DMS 273 (cell line): Measurements from ENCODE around the gene CHRM4.

ENCODE experiments used
- DNase-seq: peaks from one replicate; lab custom pipeline; 2025; ENCODE audit not compliant: unreplicated experiment; lab: John Stamatoyannopoulos, UW

The CHRM4 gene

DNA sequence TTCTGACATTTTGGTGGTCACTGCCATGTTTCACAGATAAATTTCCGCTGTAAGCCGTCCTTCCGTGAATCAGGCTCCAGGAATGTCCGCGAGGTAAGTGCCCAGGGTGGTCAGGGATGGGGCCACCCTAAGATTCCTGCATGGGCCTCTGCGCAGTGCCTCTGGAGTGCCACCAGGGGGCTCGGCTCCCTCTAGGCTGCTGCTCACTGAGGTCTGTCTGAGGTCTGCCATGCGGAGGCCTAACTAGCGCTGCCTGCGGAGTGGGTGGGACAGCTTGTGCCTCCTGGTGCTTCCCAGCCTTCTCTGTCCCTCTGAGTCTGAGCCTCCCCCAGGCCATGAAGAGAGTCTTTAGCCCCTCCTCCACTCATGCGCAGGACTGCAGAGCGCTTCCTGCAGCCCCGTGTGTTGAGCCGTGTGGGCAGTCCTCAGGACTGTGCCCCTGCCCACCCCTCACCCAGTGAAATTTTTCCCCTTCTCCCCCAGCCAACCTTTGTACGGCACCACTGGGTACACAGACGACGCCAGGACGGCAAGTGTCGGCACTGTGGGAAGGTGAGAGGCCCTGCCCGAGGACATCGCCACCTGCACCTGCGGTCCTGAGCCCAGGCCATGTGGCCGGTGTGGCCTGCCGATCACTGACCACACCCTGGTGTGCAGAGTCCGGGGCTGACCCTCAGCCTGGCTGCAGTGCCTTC, 22.0 kb downstream of the CHRM4 start:
- DNase-seq: peak; percentile 83

DNA sequence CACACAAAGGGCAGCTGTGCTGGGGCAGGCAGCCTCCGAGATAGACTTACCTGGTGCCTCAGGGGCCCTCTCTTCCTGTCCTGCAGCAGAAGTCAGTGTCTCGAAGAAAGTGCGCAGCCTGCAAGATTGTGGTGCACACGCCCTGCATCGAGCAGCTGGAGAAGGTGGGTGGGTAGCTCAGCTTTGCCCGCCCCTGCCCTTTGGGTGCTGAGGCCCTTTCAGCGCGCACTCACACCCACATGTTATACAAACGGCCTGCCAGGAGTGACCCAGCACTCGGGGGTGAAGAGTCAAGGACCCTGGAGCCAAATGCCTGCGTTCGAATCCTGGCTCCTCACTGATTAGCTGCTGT, 23.7 kb downstream of the CHRM4 start:
- DNase-seq: no peak

DNA sequence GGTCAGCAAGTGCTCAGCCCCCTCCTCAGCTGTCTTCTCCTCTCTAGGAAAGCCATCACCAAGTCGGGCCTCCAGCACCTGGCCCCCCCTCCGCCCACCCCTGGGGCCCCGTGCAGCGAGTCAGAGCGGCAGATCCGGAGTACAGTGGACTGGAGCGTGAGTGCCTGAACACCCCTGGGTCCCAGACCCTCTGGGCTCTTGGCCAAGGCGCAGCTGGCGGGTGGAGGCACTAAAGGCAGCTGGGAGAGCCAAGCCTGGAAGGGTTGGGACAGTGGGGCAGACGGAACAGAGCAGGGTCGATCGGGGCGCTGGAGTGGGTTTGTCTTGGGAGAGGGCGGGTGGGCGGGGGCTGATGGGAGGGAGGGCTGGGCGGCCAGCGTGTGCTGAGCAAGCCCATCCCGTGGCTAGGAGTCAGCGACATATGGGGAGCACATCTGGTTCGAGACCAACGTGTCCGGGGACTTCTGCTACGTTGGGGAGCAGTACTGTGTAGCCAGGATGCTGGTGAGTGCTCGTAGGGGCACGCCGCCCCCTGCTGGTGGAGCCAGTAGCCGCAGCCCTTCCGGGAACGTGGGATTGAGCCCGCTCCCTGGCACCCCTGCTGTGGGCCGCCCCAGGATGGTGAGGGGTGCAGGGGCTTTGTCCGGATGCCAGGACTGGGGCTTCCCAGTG, 24.2 kb downstream of the CHRM4 start:
- peak; percentile 95 for DNase-seq

DNA sequence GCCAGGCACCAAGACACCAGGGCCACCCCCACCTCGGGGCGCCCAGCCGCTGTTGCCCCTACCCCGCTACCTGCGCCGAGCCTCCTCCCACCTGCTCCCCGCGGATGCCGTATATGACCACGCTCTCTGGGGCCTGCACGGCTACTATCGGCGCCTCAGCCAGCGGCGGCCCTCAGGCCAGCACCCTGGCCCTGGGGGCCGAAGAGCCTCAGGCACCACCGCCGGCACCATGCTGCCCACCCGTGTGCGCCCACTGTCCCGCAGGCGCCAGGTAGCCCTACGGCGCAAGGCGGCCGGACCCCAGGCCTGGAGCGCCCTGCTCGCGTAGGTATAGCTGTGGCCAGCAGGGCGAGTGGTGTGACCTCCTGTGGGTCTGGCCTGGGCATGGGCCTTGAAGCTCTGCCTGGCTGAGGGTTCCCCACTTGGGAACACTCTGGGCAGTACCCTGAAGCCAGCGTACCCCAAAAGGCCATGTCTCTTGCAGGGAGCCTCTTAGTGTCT, 24.9 kb downstream of the CHRM4 start:
- DNase-seq: no peak

DNA sequence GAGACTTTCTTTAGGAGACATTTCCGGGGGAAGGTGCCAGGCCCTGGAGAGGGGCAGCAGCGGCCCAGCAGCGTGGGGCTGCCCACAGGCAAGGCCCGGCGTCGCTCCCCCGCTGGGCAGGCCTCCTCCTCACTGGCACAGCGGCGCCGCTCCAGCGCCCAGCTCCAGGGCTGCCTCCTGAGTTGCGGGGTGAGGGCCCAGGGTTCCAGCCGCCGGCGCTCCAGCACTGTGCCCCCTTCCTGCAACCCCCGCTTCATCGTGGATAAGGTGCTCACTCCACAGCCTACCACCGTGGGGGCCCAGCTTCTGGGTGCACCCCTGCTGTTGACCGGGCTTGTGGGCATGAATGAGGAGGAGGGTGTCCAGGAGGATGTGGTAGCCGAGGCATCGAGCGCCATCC, 25.3 kb downstream of the CHRM4 start:
- no peak for DNase-seq

DNA sequence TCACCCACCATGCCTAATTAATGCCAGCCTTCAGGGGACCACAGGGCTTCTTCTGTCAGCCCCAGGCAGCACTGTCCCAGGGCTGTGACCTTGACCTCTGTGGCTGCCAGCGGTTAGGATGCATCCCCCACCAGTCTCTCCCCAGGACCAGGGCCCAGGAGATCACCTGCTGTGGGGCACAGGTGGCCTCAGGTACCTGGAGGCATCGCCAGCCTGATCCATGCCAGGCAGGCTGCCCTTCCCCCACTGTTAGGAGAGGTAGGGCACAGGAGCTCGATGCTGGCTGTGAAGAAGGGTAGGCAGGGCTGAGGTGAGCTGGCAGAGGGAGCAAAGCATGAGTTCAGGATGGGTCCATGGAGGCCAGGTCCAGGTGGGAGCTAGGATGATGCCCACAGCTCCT, 26.8 kb downstream of the CHRM4 start:
- no peak for DNase-seq

DNA sequence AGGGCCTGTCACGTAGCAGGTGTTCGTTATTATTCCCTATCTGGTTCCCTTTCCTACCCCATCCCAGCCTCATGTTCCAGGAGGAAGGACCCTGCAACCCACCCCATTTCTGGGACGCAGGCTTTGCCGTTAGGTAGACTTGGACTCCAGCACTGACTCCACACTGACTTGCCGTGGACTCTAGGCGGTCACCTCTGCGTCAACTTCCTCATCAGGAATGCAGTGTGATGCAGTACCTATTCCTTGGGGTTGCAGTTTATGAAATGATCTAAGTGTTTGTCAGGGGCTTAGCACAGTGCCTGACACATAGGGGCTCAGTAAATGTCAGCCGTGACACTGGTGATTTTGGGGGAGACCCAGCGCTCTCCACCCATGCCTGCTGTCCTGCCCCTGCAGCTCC, 27.5 kb downstream of the CHRM4 start:
- DNase-seq: no peak

DNA sequence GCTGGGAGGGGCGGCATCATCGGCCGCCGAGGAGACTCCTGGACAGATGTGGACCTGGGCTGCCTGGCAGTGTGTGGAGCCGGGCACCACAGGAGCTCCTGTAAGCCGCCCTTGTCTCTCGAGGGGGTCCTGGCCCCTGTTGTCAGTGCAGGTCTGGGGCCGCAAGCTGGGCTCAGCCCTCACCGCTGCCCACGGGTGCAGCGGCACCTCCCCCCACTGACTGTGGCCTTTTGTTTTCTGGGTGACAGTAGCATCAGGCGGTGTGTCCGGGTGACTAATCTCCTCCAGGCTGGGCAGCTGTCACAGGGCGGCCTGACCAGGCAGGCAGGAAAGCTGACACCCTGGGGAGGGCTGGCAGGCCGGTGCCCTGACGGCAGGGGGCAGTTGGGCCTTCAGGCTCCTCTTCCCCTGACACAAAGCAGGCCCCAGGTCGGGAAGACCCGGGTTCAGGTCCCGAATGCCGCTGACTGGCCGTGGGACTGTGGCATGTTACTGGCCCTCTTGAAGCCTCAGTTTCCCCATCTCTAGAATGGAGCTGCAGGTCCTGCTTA, 28.0 kb downstream of the CHRM4 start:
- peak; percentile 50 for DNase-seq

DNA sequence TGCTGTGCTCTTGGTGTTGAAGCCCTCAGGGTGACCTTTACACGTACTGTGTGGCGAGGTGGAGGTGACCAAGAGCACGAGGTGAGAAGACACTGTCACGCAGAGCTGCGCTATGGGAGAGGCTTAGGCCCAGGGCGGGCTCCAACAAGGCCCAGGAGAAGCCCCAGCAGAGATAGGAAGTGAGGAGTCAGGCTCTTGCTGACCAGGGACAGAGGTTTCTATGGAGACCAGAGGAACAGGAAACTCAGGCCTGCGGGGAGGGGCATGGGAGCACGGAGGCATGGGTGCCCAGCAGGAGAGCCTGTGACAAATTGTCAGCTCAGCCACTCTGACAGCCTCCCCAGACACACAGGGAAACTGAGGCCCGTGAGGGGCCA, 28.6 kb downstream of the CHRM4 start:
- no peak for DNase-seq

DNA sequence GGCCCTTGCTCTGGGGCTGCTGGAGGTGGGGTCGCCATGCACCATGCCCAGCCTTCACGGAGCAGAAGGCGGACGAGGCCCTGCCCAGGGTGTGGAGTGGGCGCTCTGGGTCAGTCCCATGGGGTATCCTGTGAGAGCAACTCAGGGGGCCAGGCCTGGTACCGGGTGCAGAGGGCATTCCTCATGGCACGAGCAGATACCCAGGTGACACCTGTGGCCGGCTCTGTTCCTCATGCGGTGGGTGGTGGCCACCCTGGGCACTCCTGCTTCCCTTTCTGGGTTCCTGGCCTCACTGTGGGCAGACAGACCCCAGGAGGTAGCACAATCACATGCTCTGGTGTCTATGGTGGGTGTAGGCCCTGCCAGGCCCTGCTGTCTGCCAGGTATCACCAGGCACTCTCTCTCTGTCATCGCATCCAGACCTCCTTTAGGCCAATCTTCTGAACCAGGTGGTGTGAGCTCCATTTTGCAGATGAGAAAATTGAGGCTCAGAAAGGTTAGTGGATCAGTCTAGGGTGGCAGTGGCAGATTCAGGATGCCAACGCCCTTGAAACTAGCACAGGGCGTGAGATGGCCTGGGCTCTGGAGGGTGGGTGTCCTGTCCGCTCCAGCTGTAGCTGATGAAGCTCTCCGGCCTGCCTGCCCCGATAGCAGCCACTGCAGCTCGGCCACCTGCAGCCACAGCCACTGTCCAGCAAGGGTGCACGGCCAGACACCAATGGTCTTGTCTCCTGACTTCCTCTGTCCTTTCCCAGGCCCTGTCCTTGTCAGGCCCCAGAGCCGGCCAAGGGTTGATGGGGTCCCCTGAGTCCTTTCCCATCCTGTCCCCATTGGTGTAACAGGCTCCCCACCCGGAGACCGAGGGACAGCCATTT, 29.2 kb downstream of the CHRM4 start:
- no peak for DNase-seq

DNA sequence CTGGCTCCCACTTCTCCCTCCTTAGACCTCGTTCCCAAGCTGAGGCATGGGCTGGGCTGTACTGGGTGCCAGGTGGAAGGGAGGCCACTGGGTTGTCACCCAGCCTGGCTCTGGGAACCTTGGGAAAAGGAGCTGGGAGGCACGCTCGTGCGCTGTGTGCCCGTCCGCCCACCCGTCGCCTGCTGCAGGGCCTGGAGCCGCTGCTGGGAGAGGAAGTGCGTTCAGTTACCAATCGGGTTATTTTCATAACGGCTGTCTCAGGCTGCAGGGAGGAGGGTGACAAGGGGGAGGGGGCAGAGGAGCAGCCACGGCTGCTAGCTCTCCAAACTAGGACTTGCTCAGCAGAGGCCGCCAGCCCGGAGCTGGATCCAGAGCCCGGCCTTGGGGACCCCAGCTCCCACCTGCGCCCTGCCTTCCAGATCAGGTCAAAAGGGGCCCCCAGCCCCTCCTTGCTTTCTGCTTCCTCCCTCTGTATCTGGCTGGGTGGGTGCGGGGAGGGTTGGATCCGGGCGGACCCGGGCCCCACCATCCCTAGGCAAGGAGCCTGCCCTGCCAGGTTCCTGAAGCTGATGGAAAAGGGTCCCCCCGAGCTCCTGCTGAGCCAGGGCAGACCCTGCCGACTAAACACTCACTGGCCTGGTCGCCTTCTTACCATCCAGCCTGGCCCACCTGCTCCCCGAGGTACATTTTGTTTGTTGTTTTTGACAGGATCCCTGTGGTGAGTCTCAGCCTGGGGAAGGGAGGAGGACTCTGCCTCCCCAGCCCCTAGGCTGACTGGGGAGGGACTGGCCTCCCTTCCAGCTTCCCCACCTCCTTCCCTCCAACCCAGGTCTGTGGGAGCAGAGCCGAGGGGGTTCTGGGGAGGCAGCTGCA, 30.1 kb downstream of the CHRM4 start:
- DNase-seq: peak; percentile 59

DNA sequence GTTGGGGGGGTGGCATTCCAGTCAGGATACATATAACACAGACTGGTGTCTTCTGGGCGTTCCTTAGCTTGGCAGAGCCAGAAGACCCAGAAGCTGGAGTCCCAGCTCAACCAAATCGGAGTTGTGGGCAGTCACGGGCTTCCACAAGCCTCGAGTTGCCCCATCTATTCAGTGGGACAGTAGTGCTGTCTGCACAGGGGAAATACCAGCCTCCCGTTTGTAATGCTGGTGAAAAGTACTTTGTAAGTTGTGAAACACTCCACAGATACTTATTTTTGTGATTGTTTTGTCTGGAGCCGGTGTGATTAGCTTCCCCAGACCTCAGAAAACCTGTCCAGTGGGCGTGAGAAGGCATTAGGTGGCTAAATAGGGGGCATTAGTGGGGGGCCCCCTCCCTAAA, 30.7 kb downstream of the CHRM4 start:
- no peak for DNase-seq

DNA sequence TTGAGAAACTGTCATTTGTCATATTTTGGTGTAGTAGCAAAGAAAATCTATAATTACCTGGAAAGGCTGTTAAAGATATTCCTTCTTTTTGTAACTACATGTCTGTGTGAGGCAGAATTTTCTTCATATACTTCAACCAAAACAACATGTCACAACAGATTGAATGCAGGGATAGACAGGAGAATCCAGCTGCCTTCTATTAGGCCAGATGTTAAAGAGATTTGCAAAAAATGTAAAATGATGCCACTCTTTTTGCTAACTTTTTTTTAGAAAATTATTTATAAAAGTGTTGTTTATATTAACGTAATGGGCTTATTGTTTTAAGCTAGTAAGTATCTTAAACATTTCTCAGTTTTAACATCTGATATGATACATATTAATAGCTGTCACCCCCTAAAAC, 31.6 kb downstream of the CHRM4 start:
- DNase-seq: no peak

DNA sequence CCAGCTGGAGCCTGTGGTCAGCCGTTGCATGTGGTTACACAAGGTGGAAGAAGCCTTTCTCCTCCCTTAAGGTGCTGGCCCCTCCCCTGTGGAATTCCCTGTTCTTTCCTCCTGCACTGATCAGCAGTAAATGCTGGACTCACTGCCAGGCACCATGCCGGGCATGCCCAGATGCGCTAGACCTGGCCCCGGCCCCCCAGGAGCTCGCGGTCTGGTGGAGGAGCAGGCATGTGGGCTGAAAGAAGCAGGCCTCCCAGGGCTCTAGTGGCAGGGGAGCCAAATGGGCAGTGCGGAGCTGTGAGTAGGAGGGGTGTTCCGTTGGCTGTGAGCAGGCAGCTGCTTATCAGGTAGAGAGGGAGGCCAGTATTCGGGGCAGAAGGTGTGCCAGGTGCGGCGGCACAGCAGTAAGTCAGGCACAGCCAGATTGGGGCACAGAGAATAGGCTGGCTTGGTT, 34.1 kb downstream of the CHRM4 start:
- DNase-seq: peak; percentile 54

DNA sequence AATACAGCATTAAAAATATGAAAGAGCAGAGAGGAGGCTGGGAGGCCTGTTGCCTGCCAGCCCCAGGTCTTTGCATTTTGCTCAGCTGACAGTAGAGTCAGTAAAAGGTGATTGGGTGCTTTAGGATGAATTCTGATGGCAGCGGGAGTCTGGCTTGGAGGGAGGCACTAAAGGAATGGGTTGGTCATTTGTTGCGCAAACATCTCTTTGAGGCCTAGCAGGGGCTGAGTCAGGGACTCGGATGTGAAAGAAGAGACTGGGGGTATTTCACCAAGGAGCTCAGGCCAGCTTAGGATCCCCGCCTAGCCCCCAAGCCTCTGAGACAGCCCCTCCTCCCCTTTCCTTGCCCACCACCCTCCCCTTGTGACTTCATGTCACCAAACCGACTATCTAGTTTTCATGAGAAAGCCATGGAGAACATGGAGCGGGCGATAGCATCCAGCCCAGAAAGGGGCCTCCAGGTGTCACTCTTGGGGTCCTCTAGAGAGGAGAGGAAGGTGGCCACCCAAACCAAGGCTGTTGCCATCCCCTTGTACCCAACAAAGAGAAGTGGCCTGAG, 34.6 kb downstream of the CHRM4 start:
- no peak for DNase-seq

DNA sequence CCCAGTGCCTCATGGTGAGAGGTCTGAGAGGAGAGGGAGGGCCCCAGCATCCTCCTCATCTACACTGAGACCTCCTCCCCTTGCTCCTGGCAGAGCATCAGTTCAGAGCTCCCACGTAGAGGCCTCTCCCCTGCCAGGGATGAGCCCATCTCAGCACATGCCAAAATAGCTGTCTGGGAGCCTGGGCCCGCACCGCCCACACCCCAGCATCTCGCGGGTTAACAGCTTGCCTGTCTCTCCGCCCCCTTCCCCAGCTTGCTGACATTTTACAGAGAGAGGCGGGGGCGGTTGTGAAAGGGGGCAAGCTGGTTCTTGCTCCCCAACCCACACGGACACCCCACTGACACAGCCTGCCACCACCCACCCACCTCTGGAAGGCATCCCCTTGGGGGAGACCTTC, 37.9 kb downstream of the CHRM4 start:
- peak; percentile 58 for DNase-seq

DNA sequence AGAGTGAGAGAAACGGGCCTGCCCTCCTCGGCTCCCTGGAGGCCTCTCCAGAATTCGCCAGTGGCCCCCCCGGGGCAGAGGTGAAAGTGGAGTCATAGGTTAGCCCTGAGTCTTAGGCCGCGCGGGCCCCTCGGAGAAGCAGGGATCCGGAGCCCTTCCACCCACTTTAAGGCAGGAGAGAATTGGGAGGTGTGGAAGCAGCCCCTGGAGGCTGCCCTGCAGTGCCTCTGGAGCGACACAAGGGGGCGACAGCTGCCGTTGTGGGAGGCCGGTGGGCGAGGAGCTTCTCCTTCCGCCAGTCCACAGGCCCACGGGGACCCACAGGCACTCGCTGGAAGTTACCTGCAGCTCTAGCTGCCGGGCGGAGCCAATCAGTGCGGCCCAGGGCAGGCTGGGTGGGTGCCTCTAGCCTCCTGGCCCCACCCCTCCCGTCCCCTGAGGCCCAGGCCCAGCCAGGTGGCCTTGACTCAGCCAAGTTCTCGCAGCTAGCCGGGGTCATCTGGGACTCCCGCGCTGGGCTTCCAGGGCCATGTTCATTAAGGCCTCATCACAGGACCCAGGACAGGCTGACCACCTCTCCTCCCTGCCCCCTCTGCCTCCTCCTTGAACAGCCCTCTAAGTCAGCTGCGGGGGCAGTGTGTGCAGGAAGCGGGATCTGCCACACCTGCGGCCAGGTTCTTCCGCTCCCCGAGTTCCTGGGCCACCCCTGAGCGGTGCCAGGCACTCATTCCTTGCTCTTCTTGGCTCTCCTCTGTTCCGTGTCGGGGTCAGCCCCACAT, 39.3 kb downstream of the CHRM4 start:
- DNase-seq: peak; percentile 62

DNA sequence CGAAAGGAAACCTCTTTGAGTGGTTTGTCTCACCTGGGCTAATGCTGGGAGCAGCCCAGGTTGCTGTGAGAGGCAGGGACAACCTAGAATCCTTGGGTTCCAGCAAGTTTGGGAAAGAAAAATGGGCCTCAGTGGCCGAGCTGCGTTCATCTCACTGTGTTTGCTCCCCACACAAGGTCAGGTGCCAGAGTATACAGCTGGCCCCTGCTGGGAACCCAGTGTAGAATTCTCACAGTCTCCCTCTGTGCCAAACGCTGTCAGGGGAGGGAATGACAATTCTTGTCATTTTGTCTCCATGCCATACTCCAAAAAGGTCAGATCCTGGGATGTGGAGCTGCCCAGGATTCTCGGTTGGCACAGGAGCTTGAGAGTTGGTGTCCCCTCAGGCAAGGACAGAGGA, 40.0 kb downstream of the CHRM4 start:
- no peak for DNase-seq

DNA sequence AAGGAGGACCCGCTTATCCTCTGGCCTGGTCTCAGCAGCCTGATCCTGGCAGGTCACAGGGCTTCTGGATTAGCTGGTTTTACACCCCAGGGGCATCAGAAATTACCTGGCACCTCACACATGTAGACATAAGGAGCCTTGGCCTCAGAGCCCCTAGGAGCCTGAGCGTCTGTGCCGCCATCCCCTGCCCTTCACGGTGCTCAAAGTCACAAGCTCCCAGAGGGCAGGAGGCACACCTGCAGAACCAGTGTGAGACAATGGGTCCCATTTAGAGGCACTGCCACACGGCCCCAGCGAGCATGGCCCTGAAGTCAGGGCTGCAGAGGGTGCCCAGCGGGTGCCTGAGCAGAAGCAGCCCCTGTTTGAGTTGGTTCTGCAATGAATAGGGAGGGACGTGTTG, 40.4 kb downstream of the CHRM4 start:
- DNase-seq: no peak

DNA sequence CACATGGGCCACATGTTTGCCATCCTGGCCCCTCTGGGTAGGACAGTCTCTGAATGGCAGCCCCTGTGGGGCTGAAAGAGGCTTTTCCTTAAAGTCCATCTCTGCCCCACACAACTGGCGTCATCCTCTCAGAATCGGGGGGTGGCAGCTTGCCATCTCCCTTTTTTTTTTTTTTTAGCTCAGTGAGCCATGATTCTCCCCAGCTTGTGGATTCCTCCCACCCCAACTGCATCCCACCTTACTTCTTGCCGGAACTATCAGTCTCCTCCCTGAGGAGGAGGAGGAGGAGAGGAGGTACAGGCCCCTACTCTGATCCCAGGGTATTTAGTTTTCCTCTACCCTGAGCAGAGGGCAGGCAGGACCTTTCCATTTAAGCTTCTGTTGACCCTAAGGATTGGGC, 40.9 kb downstream of the CHRM4 start:
- no peak for DNase-seq
